Fibroblast of villous mesenchyme (primary cell): ENCODE results near the gene LIPT2. TPM values are rescaled to one million over a fixed set of nuclear protein-coding genes. Genes with fewer than 3 reads are reported as not detected.

Experiments used
- DNase-seq: peaks from one replicate; pipeline ENCODE4 v3.0.0-alpha.2; 2010; ENCODE audit warnings: low read depth
- H3K4me3 ChIP-seq: 2 replicates; pipeline ENCODE4 v1.5.1; 2011; ENCODE audit warnings: low read depth, mild to moderate bottlenecking, low read length
- total RNA-seq: library from RNA; depleted of rRNA; stranded (reverse); fragments of >200 nt; gene quantifications from 2 replicates; pipeline ENCODE4 v1.2.3, GENCODE V29; 2012
- TF ChIP-seq, protein P1 (sequence below): IDR thresholded peaks from 2 replicates; pipeline ENCODE4 v1.5.1; 2012; ENCODE audit warnings: low read depth, mild to moderate bottlenecking, low read length; ENCODE audit not compliant: insufficient read depth

The LIPT2 gene
- total RNA-seq, 1 donor, result 1.7 TPM

DNA sequence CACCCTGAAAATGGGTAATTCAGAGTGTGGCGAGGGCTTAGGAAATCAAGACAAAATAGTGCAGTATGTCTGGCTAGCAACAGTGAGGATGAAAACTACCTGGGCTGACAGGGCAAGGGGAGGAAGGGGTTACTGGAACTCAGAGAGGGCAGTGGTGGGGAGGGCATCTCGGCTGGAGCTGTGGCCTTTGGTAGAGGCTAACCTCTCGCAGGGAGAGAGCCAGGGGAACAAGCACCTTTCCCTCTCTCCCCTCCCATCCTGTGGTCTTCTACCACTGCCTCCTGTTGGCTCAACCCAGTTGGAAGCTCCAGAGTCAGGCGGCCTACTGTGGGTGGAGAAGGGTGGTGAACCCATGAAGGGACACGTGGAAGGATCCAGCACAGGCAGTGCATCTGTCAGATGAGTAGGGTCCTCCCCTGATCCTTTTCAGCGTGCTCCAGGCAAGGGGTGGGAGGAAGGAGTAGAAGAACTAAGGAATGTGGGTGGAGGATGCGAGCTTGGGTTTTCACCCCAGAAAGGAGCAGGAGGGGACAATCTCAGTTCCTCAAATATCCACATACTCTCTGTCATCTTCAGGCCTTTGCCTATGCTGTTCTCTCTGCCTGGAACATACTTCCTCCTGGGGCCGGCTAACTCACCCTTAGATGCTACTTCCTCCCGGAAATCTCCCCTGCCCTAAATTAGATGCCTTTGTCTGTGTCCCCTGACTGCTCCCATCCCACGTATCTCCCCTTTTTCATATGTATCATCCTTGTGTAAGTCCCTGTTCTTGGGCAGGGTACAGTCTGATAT lies 19.9 kb downstream of the LIPT2 start:
- TF ChIP-seq, protein P1, sequence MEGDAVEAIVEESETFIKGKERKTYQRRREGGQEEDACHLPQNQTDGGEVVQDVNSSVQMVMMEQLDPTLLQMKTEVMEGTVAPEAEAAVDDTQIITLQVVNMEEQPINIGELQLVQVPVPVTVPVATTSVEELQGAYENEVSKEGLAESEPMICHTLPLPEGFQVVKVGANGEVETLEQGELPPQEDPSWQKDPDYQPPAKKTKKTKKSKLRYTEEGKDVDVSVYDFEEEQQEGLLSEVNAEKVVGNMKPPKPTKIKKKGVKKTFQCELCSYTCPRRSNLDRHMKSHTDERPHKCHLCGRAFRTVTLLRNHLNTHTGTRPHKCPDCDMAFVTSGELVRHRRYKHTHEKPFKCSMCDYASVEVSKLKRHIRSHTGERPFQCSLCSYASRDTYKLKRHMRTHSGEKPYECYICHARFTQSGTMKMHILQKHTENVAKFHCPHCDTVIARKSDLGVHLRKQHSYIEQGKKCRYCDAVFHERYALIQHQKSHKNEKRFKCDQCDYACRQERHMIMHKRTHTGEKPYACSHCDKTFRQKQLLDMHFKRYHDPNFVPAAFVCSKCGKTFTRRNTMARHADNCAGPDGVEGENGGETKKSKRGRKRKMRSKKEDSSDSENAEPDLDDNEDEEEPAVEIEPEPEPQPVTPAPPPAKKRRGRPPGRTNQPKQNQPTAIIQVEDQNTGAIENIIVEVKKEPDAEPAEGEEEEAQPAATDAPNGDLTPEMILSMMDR, result no peak
- H3K4me3 ChIP-seq, result no peak overlapping the region

DNA sequence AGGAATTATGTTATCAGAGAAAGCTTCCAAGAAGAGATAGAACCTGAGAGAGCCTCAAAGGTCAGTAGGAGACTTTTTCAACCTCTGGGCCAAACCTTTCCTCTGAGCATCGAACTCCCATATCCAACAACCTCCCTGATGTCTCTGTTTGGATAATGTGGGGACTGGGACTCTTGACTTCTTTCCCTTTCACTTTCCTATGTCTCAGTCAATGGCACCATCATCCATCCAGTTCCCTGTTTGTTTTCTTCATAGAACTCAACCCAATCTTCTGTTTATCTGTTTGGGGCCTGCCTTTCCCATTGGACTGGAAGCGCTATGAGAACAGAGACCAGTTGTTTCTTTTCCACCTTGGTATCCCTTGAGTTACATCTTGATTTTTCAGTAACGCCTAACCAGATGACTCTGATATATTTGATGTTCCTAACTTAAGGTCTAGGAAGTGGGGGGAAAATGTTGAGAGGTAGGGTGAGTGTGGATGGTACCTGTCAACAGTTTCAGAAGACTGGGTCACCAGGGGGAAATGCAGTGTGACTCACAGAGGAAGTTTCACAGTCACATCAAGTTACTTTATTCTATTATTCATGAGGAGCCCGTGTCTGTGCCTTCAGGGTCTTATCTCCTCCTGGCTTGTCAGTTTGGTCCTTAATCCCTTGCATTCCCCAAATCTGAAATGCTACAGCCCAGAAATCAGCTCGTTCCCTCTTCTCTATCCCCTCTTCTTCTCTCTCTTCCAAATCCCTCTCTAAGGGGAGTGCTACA lies 21.7 kb downstream of the LIPT2 start:
- DNase-seq, result no peak
- TF ChIP-seq, protein P1, result no peak
- H3K4me3 ChIP-seq, result no peak overlapping the region

More for the DNA sequence above, 19.9 kb downstream of the LIPT2 start:
- no peak for DNase-seq

DNA sequence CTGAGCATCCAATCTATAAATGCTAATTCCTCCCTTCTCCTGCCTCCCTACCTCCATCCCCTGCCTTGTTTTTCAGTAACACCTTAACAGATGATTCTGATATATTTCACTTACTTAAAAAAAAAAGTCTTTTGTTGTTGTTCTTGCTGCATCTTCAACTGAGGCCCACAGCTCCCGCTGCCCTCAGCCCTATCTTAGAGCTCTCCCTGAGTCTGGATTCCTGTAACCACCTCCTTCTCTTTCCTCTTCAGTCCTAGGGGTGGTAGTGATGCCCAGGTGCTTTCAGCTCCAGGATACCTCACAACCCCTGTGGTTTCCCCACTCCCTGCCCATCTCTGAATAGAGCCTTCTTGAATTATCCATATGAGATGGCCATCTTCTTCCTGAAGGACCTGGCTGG lies 22.5 kb downstream of the LIPT2 start:
- no peak overlapping the region for H3K4me3 ChIP-seq
- no peak for DNase-seq
- TF ChIP-seq, protein P1, result no peak

DNA sequence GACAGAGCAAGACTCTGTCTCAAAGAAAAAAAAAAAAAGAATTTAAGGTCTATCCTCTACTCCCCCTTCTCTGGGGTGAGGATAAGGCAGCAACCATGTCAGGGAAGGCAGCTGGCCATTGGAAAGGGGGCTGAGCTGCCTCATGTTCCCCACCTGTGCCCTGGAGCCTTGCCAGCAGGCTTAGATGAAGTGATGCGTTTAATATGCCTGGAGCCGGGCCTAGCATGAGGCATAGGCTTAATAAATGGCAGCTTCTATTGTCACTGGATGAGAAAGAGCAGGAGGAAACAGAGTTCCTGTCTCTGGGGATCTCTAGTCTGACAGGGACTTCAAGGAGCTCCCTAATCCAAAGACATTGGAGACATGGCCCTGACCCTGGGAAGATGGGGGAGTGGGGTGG lies 23.0 kb downstream of the LIPT2 start:
- no peak for DNase-seq
- TF ChIP-seq, protein P1, result no peak
- H3K4me3 ChIP-seq, result no peak overlapping the region

DNA sequence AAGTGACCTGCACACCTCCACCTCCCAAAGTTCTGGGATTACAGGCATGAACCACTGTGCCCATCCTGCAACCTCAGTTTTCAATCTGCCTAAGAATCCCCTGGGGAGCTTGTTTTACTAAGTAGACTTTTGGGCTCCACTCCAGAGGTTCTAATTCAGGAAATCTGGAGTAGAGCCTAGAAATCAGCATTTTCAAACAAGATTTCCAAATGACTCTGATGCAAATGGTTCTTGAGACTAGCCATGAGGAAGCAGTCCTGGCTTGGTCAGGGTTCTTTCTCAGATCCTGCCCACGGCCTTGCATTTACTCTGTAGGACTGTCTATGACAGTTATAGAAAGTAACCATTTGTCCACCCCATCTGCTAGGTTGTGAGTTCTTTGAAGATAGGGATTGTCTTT lies 24.6 kb downstream of the LIPT2 start:
- H3K4me3 ChIP-seq, result no peak overlapping the region
- TF ChIP-seq, protein P1, result no peak
- no peak for DNase-seq

DNA sequence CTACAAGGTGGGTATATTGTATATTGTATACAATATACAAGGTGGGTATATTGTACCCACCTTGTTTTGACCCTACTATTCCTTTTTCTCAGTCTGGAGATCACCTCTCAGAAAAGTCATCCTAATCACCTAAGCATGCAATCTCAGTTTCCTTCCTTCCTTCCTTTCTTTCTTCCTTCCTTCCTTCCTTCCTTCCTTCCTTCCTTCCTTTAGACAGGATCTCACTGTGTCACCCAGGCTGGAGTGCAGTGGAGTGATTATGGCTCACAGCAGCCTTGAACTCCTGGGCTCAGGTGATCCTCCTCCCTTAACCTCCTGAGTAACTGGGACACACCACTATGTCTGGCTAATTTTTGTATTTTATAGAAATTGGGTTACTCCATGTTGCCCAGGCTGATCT lies 25.0 kb downstream of the LIPT2 start:
- H3K4me3 ChIP-seq, result no peak overlapping the region
- TF ChIP-seq, protein P1, result no peak
- no peak for DNase-seq
